H1 (cell line): Measurements from ENCODE around the gene MPIG6B. TPM values are rescaled to one million over a fixed set of nuclear protein-coding genes. Genes with fewer than 3 reads are reported as not detected.

Experiments
- BACH1 ChIP-seq: IDR thresholded peaks from 2 replicates; pipeline ENCODE4 v1.6.1; 2012; ENCODE audit warnings: low read length, improper control_type of control experiment
- BRCA1 ChIP-seq: IDR thresholded peaks from 2 replicates; pipeline ENCODE4 v1.6.1; 2012; ENCODE audit warnings: low read depth, low read length, improper control_type of control experiment
- HDAC2 ChIP-seq, 2 experiments: fragments of 300-600 bp in 1 of 2; sonication (generic) in 1 of 2; IDR thresholded peaks; 2 replicates each; pipeline ENCODE4 v1.6.1; 2011 to 2012; ENCODE audit warnings: low read depth in 2 of 2, low read length in 2 of 2, mild to moderate bottlenecking in 2 of 2, moderate library complexity in 2 of 2, borderline replicate concordance in 1 of 2, inconsistent platforms in 1 of 2
- KDM1A ChIP-seq: fragments of 200-600, 300-600 bp; sonication (generic); IDR thresholded peaks from 2 replicates; pipeline ENCODE4 v1.7.1; 2016; ENCODE audit warnings: mild to moderate bottlenecking, low read length, borderline replicate concordance
- POLR2A ChIP-seq, 2 experiments: IDR thresholded peaks; 1 replicate in 1 of 2; 2 replicates in 1 of 2; pipeline ENCODE4 v1.6.1; 2011; ENCODE audit warnings: low read depth in 2 of 2, low read length in 2 of 2, mild to moderate bottlenecking in 2 of 2; ENCODE audit errors: control extremely low read depth in 1 of 2
- RAD21 ChIP-seq, 2 experiments: IDR thresholded peaks in 1 of 2; conservative IDR thresholded peaks in 1 of 2; 2 replicates each; pipeline ENCODE4 v1.6.1; 2011; ENCODE audit warnings: low read depth in 2 of 2, low read length in 2 of 2, improper control_type of control experiment in 1 of 2, inconsistent platforms in 1 of 2, mild to moderate bottlenecking in 1 of 2, moderate library complexity in 1 of 2
- RBBP5 ChIP-seq: IDR thresholded peaks from 2 replicates; pipeline ENCODE4 v1.7.1; 2012; ENCODE audit warnings: low read depth, mild to moderate bottlenecking, inconsistent platforms, low read length, moderate library complexity, borderline replicate concordance
- polyA plus RNA-seq, 7 experiments: library from polyadenylated mRNA; depleted of rRNA in 3 of 7; stranded (reverse) in 5 of 7; unstranded in 2 of 7; fragments of >200 nt in 5 of 7; fragments of 200-250 nt in 2 of 7; gene quantifications; 1 replicate in 5 of 7; 2 replicates in 1 of 7; 4 replicates in 1 of 7; pipeline versions ENCODE4 v1.2.1 to v1.2.3, GENCODE V29; 2011 to 2013; ENCODE audit warnings: missing spikeins in 2 of 7, mixed read lengths in 2 of 7
- total RNA-seq: library from RNA; stranded (reverse); fragmentation: NEBNext Ultra II Directional; extraction: Animal tissue kit (Norgen Biotek cat#: 25700); gene quantifications from 2 replicates; pipeline ENCODE4 v1.2.1, GENCODE V29; 2021

The MPIG6B gene
- total and polyA plus RNA-seq, 2 of the 8 experiments (the other 6 are each of a cell fraction or from before 2014, with no cell fraction given): 0.18 TPM; not detected in 1

- TF ChIP-seq KDM1A: no peak
- TF ChIP-seq HDAC2 (IDR thresholded peaks at IDR 0.05; ENCODE audit: borderline replicate concordance in 1 of 2, low read depth in 2 of 2, low read length in 2 of 2): no peak
- peak in 1 of 2 experiments; percentile 58; a peak in 1 of 3 replicates for TF ChIP-seq POLR2A (IDR thresholded peaks at IDR 0.05; ENCODE audit: control extremely low read depth in 1 of 2, low read depth in 2 of 2, low read length in 2 of 2)
- no peak for TF ChIP-seq BACH1
- no peak for TF ChIP-seq RAD21 (IDR thresholded peaks at IDR 0.05 in 1 of 2, conservative IDR thresholded peaks at IDR 0.05 in 1 of 2; ENCODE audit: low read depth in 2 of 2, low read length in 2 of 2)
- no peak for TF ChIP-seq RBBP5
- TF ChIP-seq BRCA1: no peak
These were observed 17.4 kb downstream of the MPIG6B start (continued) for GRCh38 chr6:31740397-31741223.
